Effector memory CD4-positive, alpha-beta T cell (primary cell): ENCODE results near the gene DYRK2.

Experiments
- DNase-seq, 3 donors: peaks; one replicate each; pipeline ENCODE4 v3.0.0-alpha.2; 2020
- H3K27ac ChIP-seq: 2 replicates; pipeline ENCODE4 v1.7.0; 2013; ENCODE audit warnings: mild to moderate bottlenecking, low read length, moderate library complexity; ENCODE audit not compliant: insufficient read depth, poor library complexity, severe bottlenecking
- H3K27me3 ChIP-seq: replicated peaks from 2 replicates; pipeline ENCODE4 v1.7.0; 2013; ENCODE audit warnings: mild to moderate bottlenecking, low read length; ENCODE audit not compliant: insufficient read depth, control insufficient read depth, poor library complexity, severe bottlenecking
- H3K36me3 ChIP-seq: 2 replicates; pipeline ENCODE4 v1.7.0; 2013; ENCODE audit warnings: mild to moderate bottlenecking, low read length, moderate library complexity; ENCODE audit not compliant: control insufficient read depth, insufficient read depth
- H3K4me1 ChIP-seq: 2 replicates; pipeline ENCODE4 v1.7.0; 2013; ENCODE audit warnings: low read length, mild to moderate bottlenecking; ENCODE audit not compliant: control insufficient read depth, insufficient read depth, poor library complexity, severe bottlenecking
- H3K4me3 ChIP-seq: 2 replicates; pipeline ENCODE4 v1.7.0; 2013; ENCODE audit warnings: low read length, low read depth, mild to moderate bottlenecking; ENCODE audit not compliant: insufficient read depth, poor library complexity, severe bottlenecking
- H3K9me3 ChIP-seq: 2 replicates; pipeline ENCODE4 v1.7.0; 2013; ENCODE audit warnings: mild to moderate bottlenecking, low read length, moderate library complexity; ENCODE audit not compliant: control insufficient read depth

DYRK2 gene

DNA sequence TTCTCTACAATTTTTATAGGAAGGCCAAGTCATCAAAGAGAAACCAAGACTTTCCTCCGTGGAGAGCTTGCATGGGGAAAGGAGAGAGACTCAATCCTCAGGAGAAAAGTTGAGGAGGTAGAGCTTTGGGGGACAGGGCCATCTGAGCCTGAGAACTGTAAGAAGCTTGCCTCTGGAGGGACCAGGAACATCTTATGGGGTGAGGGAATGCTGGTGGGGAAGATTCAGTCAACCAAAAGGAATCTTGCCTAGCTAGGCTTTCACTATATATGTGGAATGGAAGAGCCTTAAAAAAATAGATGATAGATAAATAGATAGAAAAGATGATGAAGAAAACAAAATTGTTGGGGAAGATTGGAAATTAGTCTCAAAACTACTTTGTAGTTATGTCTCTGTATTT, 63.5 kb downstream of the DYRK2 start:
- H3K27me3 ChIP-seq: no peaks in the 10 kb centered on the region
- no peaks in the 10 kb centered on the region for H3K36me3 ChIP-seq
- no peak overlapping the region for H3K27ac ChIP-seq
- H3K9me3 ChIP-seq: no peaks in the 10 kb centered on the region
- DNase-seq: no peak
- no peak overlapping the region for H3K4me3 ChIP-seq
- H3K4me1 ChIP-seq: no peaks in the 10 kb centered on the region

DNA sequence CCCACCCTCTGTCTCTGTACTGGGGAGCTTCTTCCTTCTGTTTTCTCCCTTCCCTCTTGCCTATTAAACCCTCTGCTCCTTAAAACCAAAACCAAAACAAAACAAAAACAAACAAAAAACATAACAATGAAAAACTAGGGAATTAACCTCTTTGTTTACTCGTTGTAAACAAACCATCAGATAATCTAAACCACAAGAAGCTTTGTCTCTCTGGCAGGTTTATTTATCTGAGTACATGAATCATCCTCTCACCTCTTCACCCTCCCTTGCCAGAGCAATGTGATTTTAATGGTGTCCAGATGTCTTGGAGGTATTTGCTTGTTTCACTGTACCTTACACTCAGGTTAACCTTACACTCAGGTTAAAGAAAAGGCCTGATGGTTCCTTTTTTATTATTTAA, 66.1 kb downstream of the DYRK2 start:
- Histone ChIP-seq H3K9me3 (no peaks in the 10 kb centered on the region), H3K4me1 (no peaks in the 10 kb centered on the region), H3K4me3 (no peak overlapping the region), H3K27me3 (no peaks in the 10 kb centered on the region), H3K27ac (no peak overlapping the region), H3K36me3 (no peaks in the 10 kb centered on the region)
- DNase-seq: no peak
